Suprapubic skin (tissue), 3 donors: ENCODE results near the gene KLHL29.

Experiments used
- CTCF ChIP-seq, 2 donors: fragments of 200-600 bp in 1 of 2; fragments of 450-650 bp in 1 of 2; sonication (generic) in 1 of 2; IDR thresholded peaks; one replicate each; pipeline ENCODE4 v1.5.1; 2016 to 2019; ENCODE audit warnings: antibody characterized with exemption in 2 of 2, mild to moderate bottlenecking in 1 of 2, moderate library complexity in 1 of 2
- POLR2A ChIP-seq, 2 donors: fragments of 450-650 bp; IDR thresholded peaks; one replicate each; pipeline ENCODE4 v1.6.1; 2017; ENCODE audit warnings: antibody characterized with exemption in 2 of 2, mild to moderate bottlenecking in 2 of 2, moderate library complexity in 2 of 2

- TF ChIP-seq POLR2A (IDR thresholded peaks at IDR 0.05) (no peak), CTCF (IDR thresholded peaks at IDR 0.05) (no peak)
These were observed 122.5 kb downstream of the KLHL29 start for GRCh38 chr2:23507267-23508065.
